Caco-2 (cell line): ENCODE measurements around the gene PSMD6. TPM values are rescaled to one million over a fixed set of nuclear protein-coding genes. Genes with fewer than 3 reads are reported as not detected.

ENCODE experiments used
- BruUV-seq: library from RNA; stranded (reverse); fragments of 400-500 nt; replicated peaks from 2 replicates; lab custom pipeline; 2021; lab: Mats Ljungman, UMichigan
- CTCF ChIA-PET: fragments of 300-600 bp; sonication (Branson Sonifier 250); formaldehyde crosslinking; loops from one replicate; lab custom pipeline; 2022; ENCODE audit warnings: antibody characterized with exemption; lab: Charles Lee
- POLR2A ChIA-PET: fragments of 300-600 bp; sonication (Branson Sonifier 250); formaldehyde crosslinking; loops from one replicate; lab custom pipeline; 2022; ENCODE audit warnings: antibody characterized with exemption; lab: Charles Lee
- DNase-seq, 2 experiments: peaks; one replicate each; pipeline versions ENCODE4 v3.0.0 to v3.0.0-alpha.2; 2020 to 2022
- H3K27me3 ChIP-seq: replicated peaks from 2 replicates; pipeline ENCODE4 v1.6.0; 2011; ENCODE audit warnings: low read length; ENCODE audit not compliant: control insufficient read depth, insufficient read depth
- H3K36me3 ChIP-seq: 2 replicates; pipeline ENCODE4 v1.5.1; 2011; ENCODE audit warnings: low read length; ENCODE audit not compliant: control insufficient read depth, insufficient read depth
- H3K4me1 ChIP-seq: fragments of 250-450 bp; sonication (Bioruptor Pico); 2 replicates; pipeline ENCODE4 v1.5.1; 2020; ENCODE audit warnings: mild to moderate bottlenecking
- H3K4me3 ChIP-seq: 2 replicates; pipeline ENCODE4 v1.5.1; 2011; ENCODE audit warnings: low read depth, mild to moderate bottlenecking, control low read depth, low read length
- H3K9me3 ChIP-seq: fragments of 250-450 bp; sonication (Bioruptor Pico); 2 replicates; pipeline ENCODE4 v1.5.1; 2020; ENCODE audit warnings: mild to moderate bottlenecking, moderate library complexity
- H3K27ac Mint-ChIP-seq: one replicate; pipeline ENCODE4 v1.8.0; 2022; ENCODE audit warnings: mixed read lengths; ENCODE audit not compliant: unreplicated experiment
- H3K27me3 Mint-ChIP-seq: one replicate; pipeline ENCODE4 v1.8.0; 2022; ENCODE audit warnings: mixed read lengths; ENCODE audit not compliant: insufficient read depth, unreplicated experiment
- H3K36me3 Mint-ChIP-seq: one replicate; pipeline ENCODE4 v1.8.0; 2022; ENCODE audit warnings: mild to moderate bottlenecking, mixed read lengths; ENCODE audit not compliant: insufficient read depth, unreplicated experiment
- H3K4me1 Mint-ChIP-seq: one replicate; pipeline ENCODE4 v1.8.0; 2022; ENCODE audit warnings: low read depth, mixed read lengths; ENCODE audit not compliant: unreplicated experiment
- H3K4me3 Mint-ChIP-seq: one replicate; pipeline ENCODE4 v1.8.0; 2022; ENCODE audit warnings: mild to moderate bottlenecking, moderate library complexity, mixed read lengths; ENCODE audit not compliant: unreplicated experiment
- H3K9me3 Mint-ChIP-seq: one replicate; pipeline ENCODE4 v1.8.0; 2022; ENCODE audit warnings: mixed read lengths; ENCODE audit not compliant: unreplicated experiment
- intact Hi-C: fragments of 100-400 bp; cut with micrococcal nuclease; formaldehyde crosslinking; loops from one replicate; pipeline ENCODE4 v1.10.0; 2022; ENCODE audit not compliant: unreplicated experiment
- total RNA-seq: library from RNA; stranded (reverse); gene quantifications from 2 replicates; pipeline ENCODE4 v1.2.3, GENCODE V29; 2022
- TF ChIP-seq, protein P1 (sequence below), 2 experiments: fragments of 200-600 bp in 1 of 2; IDR thresholded peaks; 1 replicate in 1 of 2; 2 replicates in 1 of 2; pipeline versions ENCODE4 v1.5.1 to v1.8.0; 2011 to 2022; ENCODE audit warnings: antibody characterized with exemption in 1 of 2, control low read depth in 1 of 2, inconsistent platforms in 1 of 2, low read depth in 1 of 2, low read length in 1 of 2, mild to moderate bottlenecking in 1 of 2, moderate library complexity in 1 of 2; ENCODE audit not compliant: insufficient read depth in 1 of 2, severe bottlenecking in 1 of 2, unreplicated experiment in 1 of 2

PSMD6 gene
- total RNA-seq, 1 experiment from 2014 or later, result 100 TPM

DNA sequence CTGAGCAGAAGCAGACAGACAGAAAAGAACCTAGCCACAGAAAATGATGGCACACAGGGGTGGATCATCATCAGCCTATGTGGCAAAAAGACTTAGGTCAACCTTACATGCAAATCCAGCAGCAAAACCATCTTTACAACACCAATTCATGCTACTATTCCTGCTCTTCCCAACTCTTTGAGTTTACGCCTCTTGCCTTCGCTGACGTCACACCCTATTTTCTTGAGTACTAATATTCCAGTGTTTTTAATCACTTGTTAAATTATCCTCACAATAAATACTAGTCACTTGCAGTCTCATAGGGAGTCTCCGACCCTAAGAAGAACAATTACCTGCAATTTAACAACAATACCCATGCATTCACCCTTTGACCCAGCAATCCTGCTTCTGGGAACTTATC, 6.0 kb upstream of the PSMD6 start:
- Histone ChIP-seq H3K9me3 (no peaks in the 10 kb centered on the region), H3K36me3 (no peaks in the 10 kb centered on the region), H3K27me3 (no peaks in the 10 kb centered on the region), H3K4me3 (no peak overlapping the region), H3K4me1 (peaks cover 5% of the 10 kb centered on the region; the same call in 1 of the 2 replicates)
- intact Hi-C loops, result no loop called here
- TF ChIP-seq, protein P1, sequence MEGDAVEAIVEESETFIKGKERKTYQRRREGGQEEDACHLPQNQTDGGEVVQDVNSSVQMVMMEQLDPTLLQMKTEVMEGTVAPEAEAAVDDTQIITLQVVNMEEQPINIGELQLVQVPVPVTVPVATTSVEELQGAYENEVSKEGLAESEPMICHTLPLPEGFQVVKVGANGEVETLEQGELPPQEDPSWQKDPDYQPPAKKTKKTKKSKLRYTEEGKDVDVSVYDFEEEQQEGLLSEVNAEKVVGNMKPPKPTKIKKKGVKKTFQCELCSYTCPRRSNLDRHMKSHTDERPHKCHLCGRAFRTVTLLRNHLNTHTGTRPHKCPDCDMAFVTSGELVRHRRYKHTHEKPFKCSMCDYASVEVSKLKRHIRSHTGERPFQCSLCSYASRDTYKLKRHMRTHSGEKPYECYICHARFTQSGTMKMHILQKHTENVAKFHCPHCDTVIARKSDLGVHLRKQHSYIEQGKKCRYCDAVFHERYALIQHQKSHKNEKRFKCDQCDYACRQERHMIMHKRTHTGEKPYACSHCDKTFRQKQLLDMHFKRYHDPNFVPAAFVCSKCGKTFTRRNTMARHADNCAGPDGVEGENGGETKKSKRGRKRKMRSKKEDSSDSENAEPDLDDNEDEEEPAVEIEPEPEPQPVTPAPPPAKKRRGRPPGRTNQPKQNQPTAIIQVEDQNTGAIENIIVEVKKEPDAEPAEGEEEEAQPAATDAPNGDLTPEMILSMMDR (IDR thresholded peaks at IDR 0.05; ENCODE audit: insufficient read depth in 1 of 2, low read depth in 1 of 2, low read length in 1 of 2, severe bottlenecking in 1 of 2, unreplicated experiment in 1 of 2), result no peak
- peaks cover 3% of the 10 kb centered on the region for H3K27me3 Mint-ChIP-seq
- peaks cover 15% of the 10 kb centered on the region for H3K9me3 Mint-ChIP-seq
- CTCF ChIA-PET, result no interaction called here
- H3K4me3 Mint-ChIP-seq, result no peak overlapping the region
- peaks cover 8% of the 10 kb centered on the region for H3K4me1 Mint-ChIP-seq
- no TSS peak for BruUV-seq
- POLR2A ChIA-PET, result no interaction called here
- DNase-seq, result no peak
- no peaks in the 10 kb centered on the region for H3K36me3 Mint-ChIP-seq
- H3K27ac Mint-ChIP-seq, result no peak overlapping the region

DNA sequence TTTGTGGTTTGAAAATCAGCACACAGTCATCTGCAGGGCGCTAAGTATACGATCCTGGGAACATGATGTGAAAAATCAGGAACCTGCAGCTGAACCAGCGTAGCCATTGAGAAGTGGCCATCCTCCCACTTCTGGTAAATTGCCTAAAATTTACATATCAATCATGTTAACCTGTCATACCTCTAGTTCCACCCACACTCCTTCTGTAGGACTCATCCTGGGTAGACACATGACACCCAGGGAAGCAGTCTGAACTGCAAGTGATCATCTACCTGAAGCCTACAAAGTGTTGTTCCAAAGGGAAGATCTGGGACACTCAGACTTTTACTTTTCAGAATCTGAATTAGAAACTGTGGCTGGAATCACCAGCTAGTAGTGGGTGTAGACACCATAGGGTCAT, 5.5 kb upstream of the PSMD6 start:
- TF ChIP-seq, protein P1 (IDR thresholded peaks at IDR 0.05; ENCODE audit: insufficient read depth in 1 of 2, low read depth in 1 of 2, low read length in 1 of 2, severe bottlenecking in 1 of 2, unreplicated experiment in 1 of 2), result no peak
- Histone ChIP-seq H3K9me3 (no peaks in the 10 kb centered on the region), H3K36me3 (no peaks in the 10 kb centered on the region), H3K27me3 (no peaks in the 10 kb centered on the region), H3K4me1 (peaks cover 6% of the 10 kb centered on the region; the same call in 1 of the 2 replicates), H3K4me3 (no peak overlapping the region)
- CTCF ChIA-PET, result no interaction called here
- Mint-ChIP-seq H3K9me3 (peaks cover 10% of the 10 kb centered on the region), H3K27me3 (peaks cover 3% of the 10 kb centered on the region), H3K27ac (no peak overlapping the region), H3K36me3 (no peaks in the 10 kb centered on the region), H3K4me1 (peaks cover 8% of the 10 kb centered on the region), H3K4me3 (no peak overlapping the region)
- no TSS peak for BruUV-seq
- DNase-seq, result no peak
- intact Hi-C loops, result no loop called here
- POLR2A ChIA-PET, result no interaction called here

DNA sequence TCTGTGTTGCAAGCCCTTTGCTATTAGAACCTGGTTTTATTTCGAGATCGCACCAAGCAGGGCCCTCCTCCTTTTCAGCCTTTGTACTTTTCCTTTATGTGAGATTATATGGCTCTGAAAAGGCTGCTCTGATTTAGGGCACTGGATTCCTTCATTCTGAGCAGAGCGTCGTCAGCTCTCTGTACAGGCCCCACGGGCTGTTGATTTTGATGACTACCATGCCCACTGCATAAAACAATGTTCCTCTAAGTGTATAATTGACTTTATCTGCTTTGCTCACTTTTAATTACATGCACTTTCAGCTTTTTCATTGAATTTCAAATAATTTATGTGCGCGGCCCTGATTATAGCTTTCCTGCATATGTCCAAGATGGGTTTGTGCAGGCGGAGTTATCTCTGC, 4.4 kb upstream of the PSMD6 start:
- Mint-ChIP-seq H3K27me3 (peaks cover 3% of the 10 kb centered on the region), H3K4me1 (peaks cover 8% of the 10 kb centered on the region), H3K9me3 (peaks cover 9% of the 10 kb centered on the region), H3K4me3 (no peak overlapping the region), H3K27ac (no peak overlapping the region), H3K36me3 (peaks cover 5% of the 10 kb centered on the region)
- TF ChIP-seq, protein P1 (IDR thresholded peaks at IDR 0.05; ENCODE audit: insufficient read depth in 1 of 2, low read depth in 1 of 2, low read length in 1 of 2, severe bottlenecking in 1 of 2, unreplicated experiment in 1 of 2), result no peak
- POLR2A ChIA-PET, result no interaction called here
- Histone ChIP-seq H3K4me1 (peaks cover 8% of the 10 kb centered on the region; the same call in 1 of the 2 replicates), H3K27me3 (no peaks in the 10 kb centered on the region), H3K9me3 (no peaks in the 10 kb centered on the region), H3K36me3 (no peaks in the 10 kb centered on the region), H3K4me3 (no peak overlapping the region)
- BruUV-seq, result no TSS peak
- DNase-seq, result no peak
- CTCF ChIA-PET, result no interaction called here
- intact Hi-C loops, result no loop called here
